HG03175 (cell line): Measurements from ENCODE around the gene TMEM192.
"Not testable (repeated sequence)": the region's sequence is repeated elsewhere in the genome, so short reads cannot be mapped to it uniquely, and the experiment has no call there.

Experiments used
- ATAC-seq: cut with Tn5 transposase; IDR thresholded peaks from one replicate; pipeline ENCODE4 v1.9.1; 2021; ENCODE audit warnings: mild to moderate bottlenecking, moderate library complexity; ENCODE audit not compliant: unreplicated experiment

TMEM192 gene

GRCh38 chr4:165112368-165113121 lies at the start of gene TMEM192:
Gene TMEM192 (minus strand): TSS chr4:165112860. CDS start chr4:165112773, 87 bp downstream.
- ATAC-seq, result peak; percentile 96

DNA sequence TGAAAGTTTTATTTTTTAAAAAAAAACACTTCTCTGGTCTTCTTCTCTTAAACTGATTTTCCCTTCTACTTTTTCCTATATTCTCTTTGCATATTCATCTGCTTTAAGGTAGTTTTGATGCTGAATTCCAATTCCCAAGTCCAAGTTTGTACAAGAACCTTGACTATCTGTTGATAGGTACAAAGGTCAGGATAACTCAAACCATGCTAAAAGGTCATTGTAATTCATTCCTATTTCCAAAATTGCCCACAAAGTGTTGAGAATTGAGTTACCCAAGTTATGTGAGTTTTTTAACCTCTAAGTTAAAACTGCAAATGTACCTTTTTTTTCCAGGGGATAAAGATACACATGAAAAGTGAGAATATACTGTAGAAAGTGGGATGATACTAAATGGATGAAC lies 46.1 kb upstream of the TMEM192 start:
- ATAC-seq, result no peak

DNA sequence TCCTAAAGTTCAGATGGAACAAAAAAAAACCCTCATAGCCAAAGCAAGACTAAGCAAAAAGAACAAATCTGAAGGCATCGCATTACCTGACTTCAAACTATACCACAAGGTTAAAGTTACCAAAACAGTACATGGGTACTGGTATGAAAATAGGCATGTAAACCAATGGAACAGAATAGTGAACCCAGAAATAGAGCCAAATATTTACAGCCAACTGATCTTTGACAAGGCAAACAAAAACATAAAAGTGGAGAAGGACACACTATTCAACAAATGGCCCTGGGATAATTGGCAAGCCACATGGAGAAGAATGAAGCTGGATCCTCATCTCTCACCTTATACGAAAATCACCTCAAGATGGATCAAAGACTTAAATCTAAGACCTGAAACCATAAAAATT lies 44.2 kb upstream of the TMEM192 start:
- no peak for ATAC-seq

- no peak for ATAC-seq
These were observed 41.8 kb upstream of the TMEM192 start for GRCh38 chr4:165154482-165154881.

DNA sequence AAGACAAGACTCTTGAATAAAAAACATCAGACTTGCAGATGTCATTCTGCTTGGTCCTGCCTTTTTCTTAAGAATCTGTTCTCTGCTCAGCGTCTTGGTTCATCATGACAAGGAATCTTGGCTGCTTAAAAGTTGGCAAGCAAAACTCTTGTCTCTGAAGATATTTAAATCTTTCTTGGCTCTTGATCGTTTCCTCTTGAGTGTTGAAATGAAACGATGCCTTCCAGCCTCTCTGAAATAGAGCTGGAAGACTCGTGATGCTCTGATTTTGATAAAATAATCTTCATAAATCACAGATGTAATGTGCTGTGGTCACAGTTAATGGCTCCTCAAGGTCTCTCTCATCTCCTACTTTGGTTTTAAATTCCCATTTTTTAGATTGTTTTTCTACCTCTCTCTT lies 39.9 kb upstream of the TMEM192 start:
- no peak for ATAC-seq

- ATAC-seq, result no peak
These were observed 39.1 kb upstream of the TMEM192 start for GRCh38 chr4:165151734-165152133.

DNA sequence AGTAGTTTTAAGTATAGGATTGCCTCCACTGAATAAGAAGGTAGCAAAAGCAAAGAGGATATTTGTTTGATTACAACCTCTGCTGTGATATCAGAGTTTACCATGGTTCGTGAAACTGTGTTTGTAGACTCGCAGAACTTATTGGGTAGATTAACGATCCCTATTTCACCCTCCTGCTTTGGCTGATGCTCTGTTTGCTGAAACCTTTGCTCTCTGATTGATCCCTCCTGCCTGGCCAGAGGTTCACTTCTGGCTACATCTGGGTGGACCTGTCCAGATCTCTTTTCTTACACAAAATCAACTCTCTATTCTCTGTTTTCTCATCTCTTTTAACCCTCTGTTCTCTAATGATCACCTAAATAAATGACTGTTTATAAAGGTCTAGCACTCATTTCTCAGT lies 37.9 kb upstream of the TMEM192 start:
- no peak for ATAC-seq

GRCh38 chr4:165138843-165139242 lies 26.2 kb upstream of the TMEM192 start:
- ATAC-seq, result no peak

- ATAC-seq, result no peak
These were observed 24.5 kb upstream of the TMEM192 start for GRCh38 chr4:165137205-165137604.

GRCh38 chr4:165136529-165136928 lies 23.9 kb upstream of the TMEM192 start:
- ATAC-seq, result no peak

- ATAC-seq, result no peak
These were observed 20.5 kb upstream of the TMEM192 start for GRCh38 chr4:165133150-165133549.

GRCh38 chr4:165131247-165131832 lies 18.7 kb upstream of the TMEM192 start:
- ATAC-seq, result peak; percentile 83

GRCh38 chr4:165129924-165130323 lies 17.3 kb upstream of the TMEM192 start:
- ATAC-seq, result no peak

DNA sequence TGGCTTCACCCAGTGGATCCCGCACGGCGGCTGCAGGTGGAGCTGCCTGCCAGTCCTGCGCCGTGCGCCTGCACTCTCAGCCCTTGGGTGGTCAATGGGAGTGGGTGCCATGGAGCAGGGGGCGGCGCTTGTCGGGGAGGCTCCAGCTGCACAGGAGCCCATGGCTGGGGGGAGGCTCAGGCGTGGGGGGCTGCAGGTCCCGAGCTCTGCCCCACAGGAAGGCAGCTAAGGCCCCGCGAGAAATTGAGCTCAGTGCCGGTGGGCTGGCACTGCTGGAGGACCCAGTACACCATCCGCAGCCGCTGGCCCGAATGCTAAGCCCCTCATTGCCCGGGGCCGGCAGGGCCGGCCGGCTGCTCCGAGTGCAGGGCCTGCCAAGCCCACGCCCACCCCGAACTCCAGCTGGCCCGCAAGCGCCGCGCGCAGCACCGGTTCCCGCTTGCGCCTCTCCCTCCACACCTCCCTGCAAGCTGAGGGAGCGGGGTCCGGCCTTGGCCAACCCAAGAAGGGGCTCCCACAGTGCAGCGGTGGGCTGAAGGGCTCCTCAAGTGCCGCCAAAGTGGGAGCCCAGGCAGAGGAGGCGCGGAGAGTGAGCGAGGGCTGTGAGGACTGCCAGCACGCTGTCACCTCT lies 13.3 kb upstream of the TMEM192 start:
- not testable (repeated sequence) for ATAC-seq

- no peak for ATAC-seq
These were observed 11.8 kb upstream of the TMEM192 start for GRCh38 chr4:165124488-165124887.

GRCh38 chr4:165118256-165118909 lies 5.7 kb upstream of the TMEM192 start:
- peak; percentile 81 for ATAC-seq

GRCh38 chr4:165115301-165115700 lies 2.6 kb upstream of the TMEM192 start:
- ATAC-seq, result no peak

GRCh38 chr4:165111906-165112367 lies 723 bp downstream of the TMEM192 start:
- ATAC-seq, result no peak

- ATAC-seq, result no peak
These were observed 6.1 kb downstream of the TMEM192 start for GRCh38 chr4:165106518-165106917.

DNA sequence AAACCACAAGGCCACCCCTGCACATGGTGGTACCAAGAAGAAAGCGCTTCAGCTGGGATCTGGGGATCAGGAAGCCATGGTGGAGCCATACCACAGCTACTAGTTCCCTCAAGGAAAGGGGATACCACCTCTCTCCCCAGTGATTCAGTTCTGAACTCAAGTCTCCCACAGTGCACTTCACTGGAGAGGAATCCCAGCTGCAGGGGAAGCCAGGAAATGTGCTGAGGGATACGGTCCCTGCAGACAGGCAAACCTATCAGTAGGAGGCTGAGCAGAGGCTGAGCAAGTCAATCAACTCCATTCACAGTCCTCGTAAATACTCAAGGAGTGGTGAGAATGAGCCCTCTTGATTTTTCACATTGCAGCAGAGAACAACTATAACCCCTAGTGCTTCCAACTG lies 11.0 kb downstream of the TMEM192 start:
- ATAC-seq, result no peak

- ATAC-seq, result no peak
These were observed 15.9 kb downstream of the TMEM192 start for GRCh38 chr4:165096776-165097175.

DNA sequence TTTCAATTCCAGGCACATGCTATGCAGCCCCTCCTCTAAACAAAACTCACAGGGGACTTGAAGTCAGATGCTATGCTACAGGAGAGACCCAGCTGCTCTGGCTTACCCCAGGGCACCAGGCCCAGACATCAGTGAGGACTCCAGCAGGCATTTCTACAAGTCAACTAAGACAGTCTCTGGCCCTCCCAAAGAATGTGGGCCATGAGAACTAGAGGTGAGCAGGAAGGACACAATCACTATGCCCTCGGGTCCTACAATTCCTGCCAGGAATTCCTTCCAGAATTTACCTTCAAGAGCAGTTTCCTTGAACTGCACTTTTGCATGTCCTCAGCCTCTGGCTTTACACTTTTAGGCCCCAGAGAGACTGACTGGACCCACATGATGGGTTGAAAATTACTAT lies 17.4 kb downstream of the TMEM192 start:
- no peak for ATAC-seq
